Breast epithelium (tissue), 3 donors: ENCODE measurements around the gene SGPL1.

ENCODE experiments used
- CTCF ChIP-seq, 3 donors: fragments of 450-650 bp; IDR thresholded peaks; one replicate each; pipeline ENCODE4 v1.5.1; 2016 to 2017; ENCODE audit warnings: antibody characterized with exemption in 3 of 3, mild to moderate bottlenecking in 3 of 3, moderate library complexity in 3 of 3
- POLR2A ChIP-seq: fragments of 450-650 bp; IDR thresholded peaks from one replicate; pipeline ENCODE4 v1.6.1; 2016; ENCODE audit warnings: antibody characterized with exemption, mild to moderate bottlenecking, moderate library complexity

GRCh38 chr10:70911386-70911785 is 95.6 kb downstream of the SGPL1 start:
- TF ChIP-seq CTCF (IDR thresholded peaks at IDR 0.05) = no peak
- no peak for TF ChIP-seq POLR2A
